NCI-H2196 (cell line): ENCODE data around the gene C5AR1.
"Not testable (repeated sequence)": the region's sequence is repeated elsewhere in the genome, so short reads cannot be mapped to it uniquely, and the experiment has no call there.

Source experiments
- DNase-seq: peaks from one replicate; lab custom pipeline; 2025; ENCODE audit not compliant: unreplicated experiment; lab: John Stamatoyannopoulos, UW

C5AR1 gene

DNA sequence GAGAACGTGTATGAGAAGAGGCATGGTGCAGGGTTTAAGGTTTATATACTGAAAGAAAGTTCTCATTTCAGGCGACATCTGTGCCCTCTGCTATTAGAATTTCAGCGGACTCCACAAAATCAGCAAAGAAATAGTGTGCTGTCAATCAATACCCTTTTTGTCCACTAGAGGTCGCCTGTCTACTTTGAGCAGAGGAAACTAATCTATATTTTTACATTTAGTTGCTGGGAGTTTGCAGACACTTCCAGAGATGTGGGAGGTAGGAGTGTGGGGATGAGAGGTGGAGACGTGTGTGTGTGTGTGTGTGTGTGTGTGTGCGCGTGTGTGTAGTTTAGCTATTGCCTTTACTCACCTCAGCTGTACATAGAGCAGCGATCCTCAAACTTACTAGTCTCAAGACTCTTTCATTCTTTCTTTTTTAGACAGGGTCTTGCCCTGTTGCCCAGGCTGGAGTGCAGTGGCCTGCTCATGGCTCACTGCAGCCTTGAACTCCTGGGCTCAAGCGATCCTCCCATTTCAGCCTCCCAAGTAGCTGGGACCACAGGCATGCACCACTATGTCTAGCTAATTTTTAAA is 25.2 kb upstream of the C5AR1 start:
- peak; percentile 74 for DNase-seq

DNA sequence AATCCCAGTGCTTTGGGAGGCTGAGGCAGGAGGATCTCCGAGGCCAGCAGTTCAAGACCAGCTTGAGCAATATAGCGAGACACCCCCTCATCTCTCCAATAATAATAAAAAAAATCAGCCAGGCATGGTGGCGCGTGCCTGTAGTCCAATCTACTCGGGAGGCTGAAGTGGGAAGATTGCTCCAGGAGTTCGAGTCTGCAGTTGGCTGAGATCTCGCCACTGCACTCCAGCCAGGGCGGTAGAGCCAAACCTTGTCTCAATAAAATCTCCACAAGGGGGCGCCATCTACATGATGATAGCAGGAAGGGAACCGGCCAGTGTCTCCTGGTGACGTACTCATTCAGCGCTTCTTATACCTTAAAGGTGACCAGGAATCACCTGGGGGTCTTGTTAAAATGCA is 13.6 kb upstream of the C5AR1 start:
- peak; percentile 93 for DNase-seq

DNA sequence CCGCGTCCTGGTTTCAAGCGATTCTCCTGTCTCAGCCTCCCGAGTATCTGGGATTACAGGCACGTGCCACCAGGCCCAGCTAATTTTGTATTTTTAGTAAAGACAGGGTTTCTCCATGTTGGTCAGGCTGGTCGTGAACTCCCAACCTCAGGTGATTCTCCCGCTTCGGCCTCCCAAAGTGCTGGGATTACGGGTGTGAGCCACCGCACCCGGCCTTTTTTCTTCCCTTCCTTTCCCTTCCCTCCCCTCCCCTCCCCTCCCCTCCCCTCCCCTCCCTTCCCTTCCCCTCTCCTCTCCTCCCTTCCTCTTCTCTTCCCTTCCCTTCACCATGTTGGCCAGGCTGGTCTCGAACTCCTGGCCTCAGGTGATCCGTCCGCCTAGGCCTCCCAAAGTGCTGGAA is 8.8 kb upstream of the C5AR1 start:
- DNase-seq = not testable (repeated sequence)

DNA sequence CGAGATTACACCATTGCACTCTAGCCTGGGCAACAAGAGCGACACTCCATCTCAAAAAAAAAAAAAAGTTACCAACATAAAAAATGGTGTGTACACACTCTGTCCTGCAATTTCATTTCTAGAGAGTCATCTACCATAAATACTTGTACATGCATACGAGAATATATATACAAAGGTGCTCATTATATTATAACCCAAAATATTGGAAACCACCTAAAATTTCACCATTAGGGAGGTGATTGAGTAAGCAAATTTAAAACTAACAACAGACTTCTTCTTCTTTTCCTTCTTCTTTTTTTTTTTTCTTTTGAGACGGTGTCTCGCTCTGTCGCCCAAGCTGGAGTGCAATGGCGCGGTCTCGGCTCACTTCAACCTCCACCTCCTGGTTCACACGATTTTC is 7.4 kb upstream of the C5AR1 start:
- no peak for DNase-seq

DNA sequence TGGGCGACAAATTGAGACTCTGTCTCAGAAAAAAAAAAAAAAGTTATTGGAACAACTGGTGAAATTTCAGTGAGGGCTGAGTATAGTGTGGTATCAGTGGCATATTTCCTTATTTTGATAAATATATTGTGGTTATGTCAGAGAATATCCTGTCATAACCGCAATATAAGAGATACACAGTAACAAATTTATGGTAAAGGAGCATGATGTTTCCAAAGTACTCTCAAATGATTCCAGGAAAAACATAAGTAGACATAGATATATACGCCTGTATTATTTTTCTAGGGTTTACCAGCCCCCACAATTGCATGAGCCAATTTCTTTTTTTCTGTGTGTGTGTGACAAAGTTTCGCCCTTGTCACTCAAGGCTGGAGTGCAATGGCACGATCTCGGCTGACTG is 5.7 kb upstream of the C5AR1 start:
- no peak for DNase-seq

DNA sequence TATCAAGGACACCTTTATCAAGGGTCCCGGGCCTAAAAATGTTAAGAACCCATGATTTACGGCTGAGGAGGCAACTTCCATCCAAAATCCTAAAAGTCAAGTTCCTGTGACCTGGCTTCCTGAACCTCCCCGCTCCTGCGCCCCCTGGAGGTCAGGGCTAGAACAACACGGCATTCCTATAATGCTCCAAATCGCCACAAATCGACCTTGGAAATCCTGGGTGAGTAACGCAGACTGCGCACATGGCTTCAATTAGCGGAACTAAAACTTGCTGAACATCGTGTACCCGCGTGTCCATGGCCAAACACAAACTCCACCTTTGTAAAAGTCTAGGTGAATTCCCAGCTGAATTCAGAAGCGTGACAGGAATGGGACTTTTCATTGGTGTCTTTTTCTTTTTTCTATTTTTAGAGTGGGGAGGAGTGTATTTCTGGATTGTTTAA is 4.3 kb upstream of the C5AR1 start:
- peak; percentile 70 for DNase-seq

DNA sequence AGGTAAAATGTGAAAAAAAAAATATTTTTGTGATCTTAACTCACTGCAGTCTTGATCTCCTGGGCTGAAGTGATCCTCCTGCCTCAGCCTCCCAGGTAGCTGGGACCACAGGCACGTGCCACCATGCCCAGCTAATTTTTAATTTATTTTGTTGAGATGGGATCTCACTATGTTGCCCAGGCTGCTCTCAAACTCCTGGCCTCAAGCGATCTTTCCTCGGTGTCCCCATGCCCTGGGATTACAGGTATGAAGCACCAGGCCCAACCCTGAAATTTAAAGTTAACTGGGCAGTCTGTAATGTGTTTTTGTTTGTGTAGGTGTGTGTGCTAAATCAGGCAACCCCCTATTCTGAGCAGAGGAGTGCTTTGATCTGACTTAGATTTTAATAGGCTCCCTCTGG is 3.4 kb upstream of the C5AR1 start:
- no peak for DNase-seq

DNA sequence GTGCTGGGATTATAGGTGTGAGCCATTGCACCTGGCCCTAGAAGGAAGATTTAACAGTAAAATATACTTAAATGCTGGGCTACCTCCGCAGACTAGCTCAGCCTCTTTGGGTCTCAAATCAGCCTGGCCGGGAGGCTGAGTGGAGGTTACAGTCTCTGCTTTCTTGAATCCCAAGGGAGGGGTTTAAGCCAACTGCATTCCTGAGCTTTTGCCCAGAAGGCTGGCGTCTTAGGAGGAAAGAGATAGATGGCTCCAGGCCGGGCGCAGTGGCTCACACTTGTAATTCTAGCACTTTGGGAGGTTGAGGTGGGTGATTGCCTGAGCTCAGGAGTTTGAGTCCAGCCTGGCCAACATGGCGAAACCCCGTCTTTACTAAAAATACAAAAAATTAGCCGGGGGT is 623 bp upstream of the C5AR1 start:
- no peak for DNase-seq

DNA sequence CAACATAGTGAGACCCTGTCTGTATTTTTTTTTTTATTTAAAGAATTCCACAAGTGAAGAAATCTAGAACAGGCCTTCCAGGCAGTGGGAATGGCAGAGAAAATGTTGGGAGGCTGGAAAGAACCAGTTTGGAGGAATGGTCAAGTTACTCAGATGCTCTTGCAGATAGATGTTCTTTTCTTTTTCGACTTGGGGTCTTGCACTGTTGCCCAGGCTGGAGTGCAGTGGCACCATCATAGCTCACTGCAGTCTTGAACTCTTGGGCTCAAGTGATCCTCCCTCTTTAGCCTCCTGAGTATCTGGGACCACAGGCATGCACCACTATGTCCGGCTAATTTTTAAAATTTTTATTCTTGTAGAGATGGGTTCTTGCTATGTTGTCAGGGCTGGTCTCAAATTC is 662 bp downstream of the C5AR1 start:
- no peak for DNase-seq

DNA sequence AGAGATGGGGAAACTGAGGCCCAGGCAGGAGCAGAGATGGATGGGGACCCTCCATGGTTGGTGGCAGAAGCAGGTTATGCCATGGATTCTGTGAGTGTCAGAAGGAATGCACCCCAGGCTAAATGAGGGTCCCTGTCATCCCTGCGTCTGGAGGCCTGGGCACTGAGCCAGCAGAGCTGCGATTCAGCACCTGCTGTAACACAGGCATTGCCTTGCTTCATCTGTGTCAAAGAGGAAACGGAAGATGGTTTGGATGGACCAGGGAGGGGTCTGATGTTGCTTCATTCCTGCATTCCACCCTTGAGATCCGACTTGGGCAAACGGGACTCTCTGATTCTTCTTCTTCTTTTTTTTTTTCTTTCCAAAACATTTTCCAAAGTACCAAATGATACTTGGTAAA is 1.2 kb downstream of the C5AR1 start:
- peak; percentile 56 for DNase-seq

DNA sequence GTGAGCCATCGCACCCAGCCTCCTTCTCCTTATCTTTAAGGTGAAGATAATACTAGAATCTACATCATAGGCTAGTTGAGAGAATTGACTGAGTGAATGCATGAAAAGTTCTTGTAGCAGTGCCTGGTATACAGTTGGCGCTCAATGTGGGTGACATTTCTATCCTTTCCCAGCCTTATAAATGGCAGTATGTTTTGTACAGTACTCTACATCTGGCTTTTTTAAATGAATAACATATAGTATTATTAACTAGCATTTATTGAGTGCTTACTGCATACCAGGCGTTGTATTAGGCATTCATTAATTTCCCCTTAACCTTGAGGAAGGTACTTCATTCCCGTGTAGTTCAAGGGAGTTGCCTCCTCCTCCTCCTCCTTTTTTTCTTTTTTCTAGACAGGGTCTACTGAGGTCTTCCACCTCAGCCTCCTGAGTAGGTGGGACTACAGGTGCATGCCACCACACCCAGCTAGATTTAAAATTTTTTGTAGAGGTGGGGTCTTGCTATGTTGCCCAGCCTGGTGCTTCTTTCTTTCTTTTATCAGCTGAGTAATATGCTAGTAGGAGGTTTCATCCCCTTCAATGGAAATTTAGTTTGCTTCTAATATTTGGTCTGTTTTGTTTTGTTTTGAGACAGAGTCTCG is 2.8 kb downstream of the C5AR1 start:
- no peak for DNase-seq

DNA sequence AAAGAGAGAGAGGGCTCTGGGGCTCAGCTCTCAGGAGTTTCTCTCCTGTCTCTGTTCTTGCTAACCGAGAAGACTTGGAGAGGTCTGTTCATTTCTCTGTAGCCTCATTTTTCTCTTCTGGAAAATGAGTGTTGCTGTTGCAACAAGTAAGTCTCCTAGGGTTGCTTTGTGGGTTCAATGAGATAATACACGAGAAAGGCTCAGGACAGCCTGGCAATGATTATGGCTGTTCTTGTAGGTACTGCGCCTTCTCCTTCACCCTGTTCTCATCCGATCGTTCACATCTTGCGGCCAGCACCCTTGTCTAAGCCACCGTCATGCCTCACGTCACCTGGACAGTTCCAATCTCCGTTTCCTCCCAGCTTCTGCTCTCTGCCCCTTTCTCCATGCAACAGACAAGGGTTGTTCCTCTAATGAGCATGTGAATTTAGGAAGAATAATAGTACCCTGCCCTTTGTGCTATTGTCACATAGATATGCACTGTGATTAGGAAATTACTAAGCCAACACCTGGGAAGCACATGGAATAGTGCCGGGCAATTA is 4.2 kb downstream of the C5AR1 start:
- no peak for DNase-seq

DNA sequence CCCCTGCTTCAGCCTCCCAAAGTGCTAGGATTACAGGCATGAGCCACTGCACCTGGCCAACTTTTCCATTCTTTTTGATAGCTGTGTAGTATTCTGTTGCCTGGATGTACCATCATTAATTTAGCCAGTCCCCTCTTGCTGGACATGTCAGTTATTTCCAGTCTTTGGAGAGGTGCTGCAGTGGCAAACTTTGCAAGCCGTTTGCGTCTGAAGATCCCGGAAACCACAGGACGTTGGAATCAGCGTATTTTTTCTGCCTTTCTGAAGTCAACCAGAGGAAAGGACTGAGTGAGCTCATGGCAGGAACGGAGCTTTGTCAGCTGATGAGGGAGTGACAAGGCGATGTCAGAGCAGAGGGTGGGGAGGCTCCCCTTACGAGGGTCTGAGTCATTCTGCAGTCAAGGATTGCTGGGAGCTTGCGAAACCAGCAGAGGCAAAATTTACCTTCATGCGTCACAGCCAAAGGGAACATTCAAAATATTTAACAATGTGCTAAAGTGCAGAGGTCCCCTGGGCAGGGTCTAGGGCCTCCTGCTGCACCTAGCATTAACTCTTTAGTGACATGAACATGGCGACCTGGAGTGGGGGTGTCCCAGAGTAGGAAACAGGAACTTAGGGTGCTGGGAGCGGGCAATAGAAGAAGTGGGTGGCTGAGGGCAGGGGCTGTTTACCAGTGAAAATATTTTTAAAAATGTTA is 5.6 kb downstream of the C5AR1 start:
- DNase-seq = no peak

DNA sequence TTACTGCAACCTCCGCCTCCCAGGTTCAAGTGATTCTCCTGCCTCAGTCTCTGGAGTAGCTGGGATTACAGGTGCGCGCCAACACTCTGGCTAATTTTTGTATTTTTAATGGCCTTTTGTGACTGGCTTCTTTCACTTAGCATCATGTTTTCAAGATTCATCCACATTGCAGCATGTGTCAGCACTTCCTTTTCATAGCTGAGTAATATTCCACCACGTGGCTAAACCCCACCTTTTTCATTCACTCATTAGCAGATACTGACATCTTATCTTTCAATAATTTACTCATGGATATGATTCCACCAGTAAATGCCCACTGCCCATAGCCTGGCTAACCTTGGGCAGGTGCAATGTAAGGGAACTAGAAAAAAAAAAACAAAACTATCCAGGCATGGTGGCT is 6.9 kb downstream of the C5AR1 start:
- no peak for DNase-seq

DNA sequence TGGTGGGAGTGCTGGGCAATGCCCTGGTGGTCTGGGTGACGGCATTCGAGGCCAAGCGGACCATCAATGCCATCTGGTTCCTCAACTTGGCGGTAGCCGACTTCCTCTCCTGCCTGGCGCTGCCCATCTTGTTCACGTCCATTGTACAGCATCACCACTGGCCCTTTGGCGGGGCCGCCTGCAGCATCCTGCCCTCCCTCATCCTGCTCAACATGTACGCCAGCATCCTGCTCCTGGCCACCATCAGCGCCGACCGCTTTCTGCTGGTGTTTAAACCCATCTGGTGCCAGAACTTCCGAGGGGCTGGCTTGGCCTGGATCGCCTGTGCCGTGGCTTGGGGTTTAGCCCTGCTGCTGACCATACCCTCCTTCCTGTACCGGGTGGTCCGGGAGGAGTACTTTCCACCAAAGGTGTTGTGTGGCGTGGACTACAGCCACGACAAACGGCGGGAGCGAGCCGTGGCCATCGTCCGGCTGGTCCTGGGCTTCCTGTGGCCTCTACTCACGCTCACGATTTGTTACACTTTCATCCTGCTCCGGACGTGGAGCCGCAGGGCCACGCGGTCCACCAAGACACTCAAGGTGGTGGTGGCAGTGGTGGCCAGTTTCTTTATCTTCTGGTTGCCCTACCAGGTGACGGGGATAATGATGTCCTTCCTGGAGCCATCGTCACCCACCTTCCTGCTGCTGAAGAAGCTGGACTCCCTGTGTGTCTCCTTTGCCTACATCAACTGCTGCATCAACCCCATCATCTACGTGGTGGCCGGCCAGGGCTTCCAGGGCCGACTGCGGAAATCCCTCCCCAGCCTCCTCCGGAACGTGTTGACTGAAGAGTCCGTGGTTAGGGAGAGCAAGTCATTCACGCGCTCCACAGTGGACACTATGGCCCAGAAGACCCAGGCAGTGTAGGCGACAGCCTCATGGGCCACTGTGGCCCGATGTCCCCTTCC is 10.5 kb downstream of the C5AR1 start:
- no peak for DNase-seq

DNA sequence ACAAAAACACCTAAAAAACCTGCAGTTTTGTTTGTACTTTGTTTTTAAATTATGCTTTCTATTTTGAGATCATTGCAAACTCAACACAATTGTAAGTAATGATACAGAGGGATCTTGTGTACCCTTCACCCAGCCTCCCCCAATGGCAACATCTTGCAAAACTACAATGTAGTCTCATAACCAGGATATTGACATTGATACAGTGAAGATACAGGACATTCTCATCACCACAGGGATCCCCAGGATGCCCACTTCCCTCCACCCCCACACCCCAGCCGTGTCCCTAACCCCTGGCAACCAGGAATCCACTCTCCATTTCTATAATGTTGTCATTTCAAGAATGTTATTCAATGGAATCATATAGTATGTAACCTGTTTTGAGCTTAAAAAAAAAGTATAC is 12.0 kb downstream of the C5AR1 start:
- DNase-seq = no peak

DNA sequence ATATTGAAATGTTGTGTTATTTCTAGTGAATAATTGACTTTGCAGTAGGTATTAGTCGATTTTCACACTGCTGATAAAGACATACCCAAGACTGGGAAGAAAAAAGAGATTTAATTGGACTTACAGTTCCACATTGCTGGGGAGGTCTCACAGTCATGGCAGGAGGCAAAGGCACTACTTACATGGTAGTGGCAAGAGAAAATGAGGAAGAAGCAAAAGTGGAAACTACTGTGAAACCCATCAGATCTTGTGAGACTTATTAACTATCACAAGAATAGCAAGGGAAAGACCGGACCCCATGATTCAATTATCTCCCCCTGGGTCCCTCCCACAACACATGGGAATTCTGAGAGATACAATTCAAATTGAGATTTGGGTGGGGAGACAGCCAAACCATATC is 12.4 kb downstream of the C5AR1 start:
- no peak for DNase-seq

DNA sequence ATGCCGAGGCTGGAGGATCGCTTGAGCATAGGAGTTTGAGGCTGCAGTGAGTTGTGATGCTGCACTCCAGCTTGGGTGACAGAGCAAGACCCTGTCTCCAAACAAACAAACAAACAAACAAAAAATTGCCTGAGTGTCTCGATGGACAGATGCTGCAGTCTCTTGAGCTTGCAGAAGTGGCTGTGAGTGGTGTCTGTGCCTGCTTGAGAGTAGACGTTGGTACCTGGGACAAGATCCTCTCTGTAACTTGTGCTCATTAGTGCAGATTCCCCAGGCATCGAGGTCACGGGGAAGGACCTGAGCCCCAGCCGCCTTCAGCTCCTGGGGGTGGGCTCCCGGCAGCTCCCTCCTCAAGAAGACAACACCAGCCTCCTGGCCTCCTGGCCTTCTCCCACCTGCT is 13.7 kb downstream of the C5AR1 start:
- DNase-seq = no peak

DNA sequence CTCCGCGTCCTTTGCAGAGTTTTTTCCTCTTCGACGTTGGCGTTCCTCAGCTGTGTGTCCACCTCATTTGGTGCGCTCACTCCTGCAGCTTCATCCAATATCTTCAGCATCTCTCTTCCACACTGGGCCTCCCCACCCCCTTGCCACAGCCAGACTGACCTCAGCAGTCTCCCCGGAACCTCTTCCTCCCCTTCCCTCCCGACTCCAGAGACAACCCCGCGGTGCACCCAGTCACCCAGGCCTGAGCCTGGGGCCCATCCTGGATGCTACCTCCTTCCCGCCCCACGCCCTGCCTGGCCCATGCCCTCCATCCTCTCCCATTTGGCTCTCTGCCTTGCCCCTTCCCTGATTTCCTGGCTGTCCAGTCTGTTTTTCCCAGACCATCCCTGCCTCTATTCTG is 14.2 kb downstream of the C5AR1 start:
- DNase-seq = no peak

DNA sequence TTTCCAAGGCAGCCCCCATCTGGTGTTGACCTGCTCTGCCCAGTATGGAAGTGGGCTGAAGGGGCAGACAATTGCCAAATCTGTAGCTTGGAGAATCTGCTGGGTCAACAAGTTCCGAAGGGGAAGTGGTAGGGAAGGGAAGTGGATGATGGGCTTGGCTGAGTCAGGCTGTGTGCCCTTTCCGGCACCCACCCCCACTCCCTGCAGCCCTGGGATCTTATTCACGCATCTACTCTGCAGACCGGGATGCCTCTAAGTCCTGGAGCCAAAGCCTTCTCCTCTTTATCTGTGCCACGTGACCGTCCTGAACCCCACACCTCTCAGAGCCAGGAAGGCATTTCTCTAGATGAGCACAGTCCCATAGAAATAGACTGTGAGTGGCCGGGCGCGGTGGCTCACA is 14.8 kb downstream of the C5AR1 start:
- DNase-seq = no peak

DNA sequence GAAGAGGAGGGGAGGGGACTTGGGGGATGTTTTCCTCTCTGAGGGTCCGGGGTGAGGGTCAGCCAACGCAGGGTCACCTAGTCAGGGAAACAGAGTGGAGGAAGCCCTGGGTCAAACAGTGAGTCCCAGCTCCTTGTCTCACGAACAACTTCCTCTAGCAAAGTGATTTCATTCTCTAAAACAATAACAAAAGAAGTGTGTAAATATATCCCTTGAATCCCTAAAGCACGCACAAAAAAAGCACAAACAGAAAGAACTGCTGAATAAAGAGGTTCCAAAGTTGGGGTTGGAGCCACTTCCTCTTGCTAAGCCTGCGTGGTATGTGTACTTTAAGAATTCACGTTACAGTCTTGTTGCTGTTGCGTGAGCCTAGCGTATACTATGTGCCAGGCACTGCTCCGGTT is 20.8 kb downstream of the C5AR1 start:
- no peak for DNase-seq
